Measurements from ENCODE around the gene HOXC9.

The HOXC9 gene

DNA sequence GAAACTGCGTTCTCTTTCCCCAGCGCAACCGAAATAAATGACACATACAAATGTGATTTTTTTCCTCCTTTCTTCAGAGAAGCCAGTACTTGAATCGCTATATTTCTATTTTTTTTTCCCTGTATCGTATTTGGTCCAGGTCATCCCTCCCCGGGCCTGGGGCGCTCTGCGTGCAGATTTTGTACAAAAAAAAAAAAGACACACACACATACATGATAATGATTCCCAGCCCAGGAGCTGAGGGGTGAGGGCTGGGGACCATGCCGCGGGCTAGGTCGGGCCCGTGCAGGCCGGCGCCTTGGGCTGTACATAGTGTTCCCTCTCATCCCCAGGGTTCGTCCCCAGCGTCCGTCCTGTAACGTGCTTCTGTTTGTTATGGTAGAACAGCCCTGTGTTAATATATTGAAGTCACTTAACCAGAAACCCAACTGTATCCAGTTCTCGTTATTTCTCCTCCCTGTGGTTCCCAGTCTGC, 3.0 kb downstream of the HOXC9 start:
- DNase-seq, result no peak

GRCh38 chr12:54003625-54004024, 3.7 kb downstream of the HOXC9 start:
- no peak for DNase-seq

- no peak for DNase-seq
These were observed 4.3 kb downstream of the HOXC9 start for GRCh38 chr12:54004063-54004840.

DNA sequence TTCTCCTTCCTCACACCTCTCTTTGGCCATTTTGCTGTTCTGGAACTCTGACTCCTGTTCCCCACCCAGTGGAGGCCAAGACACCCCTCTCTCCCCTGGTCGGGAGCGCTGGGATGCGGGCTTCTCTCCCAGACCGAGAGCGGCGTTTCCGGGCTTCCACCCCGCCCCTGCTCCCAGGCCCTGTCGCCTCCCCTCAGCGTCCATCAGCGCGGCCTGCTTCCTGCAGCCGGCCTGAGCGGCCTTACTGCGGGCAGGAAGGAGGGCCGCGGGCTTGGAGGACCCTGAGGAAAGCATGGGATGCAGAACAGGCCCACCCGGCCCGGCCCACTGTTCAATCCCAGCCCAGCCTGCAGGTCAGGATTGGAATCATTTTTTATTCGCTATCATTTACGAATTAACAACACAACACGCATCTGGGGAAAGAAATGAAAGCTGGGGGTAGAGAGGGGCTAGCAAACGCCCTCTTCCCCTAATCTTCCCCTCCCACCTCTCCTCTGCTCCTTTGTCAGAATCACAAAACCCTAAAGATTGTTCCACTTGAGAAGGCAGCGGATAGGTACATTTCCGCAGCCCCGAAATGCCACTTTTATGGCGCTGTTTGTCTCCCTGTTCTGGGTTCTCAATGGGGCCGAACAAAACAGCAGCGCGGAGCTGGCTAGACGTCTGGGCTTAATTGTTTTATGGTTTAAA, 5.0 kb downstream of the HOXC9 start:
- no peak for DNase-seq

GRCh38 chr12:54005531-54005852, 5.5 kb downstream of the HOXC9 start:
- no peak for DNase-seq

DNA sequence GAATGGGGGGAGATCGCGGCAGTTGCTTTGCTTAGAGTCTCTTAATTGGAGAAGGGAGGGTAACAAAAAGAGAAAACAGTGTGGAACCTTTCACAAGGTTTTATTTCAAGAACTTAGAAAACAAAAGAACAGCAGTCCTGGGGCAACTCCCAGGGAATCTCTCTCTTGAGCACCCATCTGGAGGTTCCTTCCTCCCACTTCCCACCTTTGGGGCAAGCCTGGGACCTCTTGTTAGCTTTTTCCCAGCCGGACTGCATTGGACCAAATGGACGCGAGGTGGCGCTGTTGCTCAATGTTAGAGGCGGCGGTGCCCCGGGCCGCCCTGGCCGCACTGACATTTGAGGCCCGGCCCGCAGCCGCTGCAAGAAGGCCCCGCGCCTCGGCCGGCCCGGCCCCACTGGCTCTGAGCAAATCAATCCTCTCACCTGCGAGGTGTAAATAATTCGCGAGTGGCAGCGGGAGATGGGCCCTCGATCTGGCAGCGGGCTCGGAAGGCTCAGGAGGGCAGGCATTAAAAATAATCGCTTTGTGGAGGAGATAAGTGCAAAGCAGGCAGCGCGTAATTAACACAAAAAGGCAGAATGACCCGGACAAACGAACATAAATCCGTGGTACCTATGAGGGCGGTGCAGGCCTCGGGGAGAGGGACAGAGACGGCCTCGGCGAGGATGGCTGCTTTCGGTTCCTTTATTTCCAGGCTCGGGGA, 6.0 kb downstream of the HOXC9 start:
- peak; percentile 64 to 89 for DNase-seq

DNA sequence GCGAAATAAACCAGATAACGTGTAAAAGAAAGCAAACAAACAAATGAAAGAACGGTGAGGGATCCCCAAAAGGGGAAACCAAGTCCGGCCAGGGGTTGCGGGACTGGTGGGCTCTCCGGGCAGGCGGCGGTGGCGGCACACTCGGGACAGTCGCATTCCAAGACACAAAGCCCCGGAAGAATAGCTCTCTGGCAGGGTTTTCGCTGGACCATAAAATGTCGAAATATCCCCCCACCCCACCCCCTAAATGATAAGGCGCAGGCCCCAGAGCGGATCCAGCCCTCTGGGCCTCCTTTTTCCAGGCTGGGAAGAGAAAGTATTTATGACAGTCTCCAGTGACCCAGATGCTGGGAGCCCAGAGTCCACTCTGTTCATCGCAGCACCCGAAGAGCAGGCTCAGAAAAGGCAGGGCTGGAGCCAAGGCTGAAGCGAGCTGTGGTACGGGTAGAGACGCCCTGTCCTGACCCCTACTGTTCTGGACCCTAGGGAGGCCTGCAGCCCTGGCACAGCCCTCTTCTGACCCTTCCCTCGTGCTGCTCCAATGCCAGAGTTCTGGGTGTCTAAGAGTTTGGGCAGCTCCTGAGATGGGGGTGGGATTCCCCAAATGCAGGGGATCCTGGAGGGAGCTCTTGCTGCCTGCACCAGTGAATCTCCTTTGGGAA, 6.7 kb downstream of the HOXC9 start:
- DNase-seq, result no peak

DNA sequence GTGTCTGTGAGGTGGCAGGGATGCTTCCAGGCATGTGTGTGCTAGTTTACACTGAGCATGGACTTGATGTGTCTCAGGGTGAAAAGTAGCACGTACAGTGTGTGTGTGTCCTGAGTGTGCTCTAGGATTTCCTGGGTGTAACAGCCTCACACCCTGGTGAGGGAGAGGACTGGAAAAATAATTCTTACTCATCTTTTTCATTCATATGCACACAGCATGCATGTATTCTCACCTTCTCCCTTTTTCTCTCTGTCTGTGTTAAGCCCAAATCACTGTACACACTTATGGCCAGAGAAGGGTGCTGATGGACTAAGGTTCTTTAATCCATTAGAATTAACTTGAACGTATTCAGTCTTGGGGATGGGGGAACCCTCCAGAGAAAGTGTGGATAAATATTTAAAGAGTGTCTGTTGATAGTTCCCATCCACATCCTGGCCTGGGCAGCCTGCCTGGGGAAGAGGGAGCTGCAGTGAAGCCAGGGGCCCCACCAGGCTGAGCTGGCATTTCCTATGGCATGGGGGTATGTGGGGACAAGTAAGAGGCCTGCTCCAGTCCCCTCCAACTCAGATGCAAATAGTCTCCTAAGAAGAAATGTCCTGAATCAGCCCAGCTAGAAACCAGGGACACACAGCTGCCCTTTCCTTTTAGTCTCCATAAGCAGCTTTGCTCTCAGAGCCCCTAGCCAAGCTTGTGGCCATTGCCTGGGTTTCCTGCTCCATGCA, 7.7 kb downstream of the HOXC9 start:
- DNase-seq, result no peak

DNA sequence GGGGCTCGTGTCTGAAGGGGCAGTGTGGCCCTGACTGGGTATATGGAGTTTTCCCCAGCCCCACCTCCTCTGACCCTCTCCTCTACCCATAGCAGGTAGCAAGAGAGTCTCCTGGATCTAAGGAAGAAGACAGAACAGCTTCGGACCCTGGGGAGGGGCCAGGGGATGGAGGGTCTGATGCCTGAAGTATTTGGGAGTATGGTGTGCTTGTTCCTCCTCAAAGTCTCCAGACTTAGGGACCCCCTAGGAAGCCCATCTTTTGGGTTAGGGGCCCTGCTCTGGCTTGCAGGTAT, 8.2 kb downstream of the HOXC9 start:
- no peak for DNase-seq

GRCh38 chr12:54009171-54010052, 9.5 kb downstream of the HOXC9 start:
- DNase-seq, result peak in 1 of 2 experiments; percentile 15

GRCh38 chr12:54010053-54010971, 10.4 kb downstream of the HOXC9 start:
- no peak for DNase-seq

DNA sequence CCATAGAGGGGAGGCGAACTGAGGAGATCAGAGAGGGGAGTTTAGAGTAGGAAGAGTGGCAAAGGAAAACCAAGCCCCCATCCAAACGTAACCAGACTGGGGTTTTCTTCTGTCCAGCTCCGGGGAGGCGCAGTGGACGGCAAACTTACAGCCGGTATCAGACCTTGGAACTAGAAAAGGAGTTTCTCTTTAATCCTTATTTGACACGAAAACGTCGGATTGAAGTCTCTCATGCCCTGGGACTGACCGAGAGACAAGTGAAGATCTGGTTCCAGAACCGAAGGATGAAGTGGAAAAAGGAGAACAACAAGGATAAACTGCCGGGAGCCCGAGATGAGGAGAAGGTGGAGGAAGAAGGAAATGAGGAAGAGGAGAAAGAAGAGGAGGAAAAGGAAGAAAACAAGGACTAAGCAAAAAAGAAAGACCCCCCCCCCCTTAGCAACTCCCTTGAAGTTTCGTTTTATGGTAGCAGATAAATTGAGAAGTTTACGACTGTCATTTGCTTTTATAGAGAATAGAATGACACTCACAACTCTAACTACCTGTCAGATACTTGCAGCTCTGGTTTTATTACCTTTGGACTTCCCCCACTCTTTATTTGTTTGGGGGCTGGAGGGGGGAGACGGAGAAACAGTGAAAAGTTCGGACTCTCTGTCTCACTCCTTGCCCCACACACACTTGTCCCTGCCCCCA, 11.2 kb downstream of the HOXC9 start:
- DNase-seq, result no peak

- DNase-seq, result no peak
These were observed 11.9 kb downstream of the HOXC9 start for GRCh38 chr12:54011665-54012532.

- no peak for DNase-seq
These were observed 12.9 kb downstream of the HOXC9 start for GRCh38 chr12:54012631-54013409.

DNA sequence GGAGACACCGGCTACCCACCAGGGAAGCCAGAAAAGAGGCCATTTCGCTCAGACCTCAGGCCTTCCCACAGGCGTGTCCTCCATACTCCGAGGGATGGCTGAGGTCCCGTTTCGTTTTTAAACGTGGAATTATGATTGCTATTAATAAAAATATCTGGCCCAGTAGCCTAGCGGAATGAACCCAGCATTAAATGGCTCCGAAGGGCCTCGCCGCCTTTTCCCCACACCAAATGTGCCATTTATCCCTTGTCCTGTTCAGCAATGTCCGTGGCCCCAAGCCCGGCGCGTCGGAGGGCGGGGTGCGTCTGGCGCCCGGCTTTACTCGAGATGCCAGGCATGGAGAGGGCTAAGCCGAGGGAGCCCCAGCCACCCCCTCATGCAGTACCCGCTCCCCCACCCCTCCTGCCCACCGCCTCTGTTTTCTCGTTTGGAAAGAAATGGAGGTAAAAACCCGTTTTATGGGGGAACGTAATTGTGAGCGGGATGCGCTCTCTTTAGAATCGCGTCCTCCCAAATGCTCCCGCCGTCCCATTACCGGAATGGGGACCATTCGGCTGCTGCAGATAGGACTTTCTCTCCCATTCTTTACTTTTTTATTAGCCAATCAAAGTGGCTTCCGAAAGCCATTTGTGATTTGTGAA, 14.5 kb downstream of the HOXC9 start:
- DNase-seq, result no peak

- DNase-seq, result no peak
These were observed 15.3 kb downstream of the HOXC9 start for GRCh38 chr12:54015018-54015931.

- DNase-seq, result no peak
These were observed 16.1 kb downstream of the HOXC9 start for GRCh38 chr12:54016051-54016450.

Measured in NCI-H446 (cell line).